Activated CD4-positive, CD25-positive, alpha-beta regulatory T cell treated with anti-CD3 and anti-CD28 coated beads, Interleukin-2, amount 50 U/mL, for 24 hours (primary cell): ENCODE data around the gene NANOS1.
A peak's percentile ranks its signal among the peaks of the same experiment; 100 is the strongest.
"Not testable (repeated sequence)": the region's sequence is repeated elsewhere in the genome, so short reads cannot be mapped to it uniquely, and the experiment has no call there.

Source experiments
- ATAC-seq, 2 donors: fragments of 150-1000 bp; cut with Tn5 transposase; one replicate each; pipeline ENCODE4 v1.10.0; 2021; ENCODE audit warnings: mild to moderate bottlenecking in 1 of 2, moderate library complexity in 1 of 2

NANOS1 gene

DNA sequence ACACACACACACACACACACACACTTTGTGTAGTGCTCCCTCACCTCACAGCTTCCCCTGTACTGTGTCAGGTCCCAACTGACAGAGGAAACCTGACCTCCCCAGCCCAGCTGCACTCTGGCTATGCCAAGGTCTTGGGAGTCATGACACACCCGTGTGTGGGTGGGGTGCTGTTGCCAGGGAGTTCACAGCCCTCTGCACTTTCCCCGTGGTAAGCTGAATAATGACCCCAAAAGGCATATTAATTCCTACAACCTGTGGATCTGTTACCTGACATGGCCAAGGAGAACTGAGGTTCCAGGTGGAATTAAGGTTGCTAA is 8.9 kb upstream of the NANOS1 start:
- ATAC-seq: peak in 1 of 2 donors; percentile 56

DNA sequence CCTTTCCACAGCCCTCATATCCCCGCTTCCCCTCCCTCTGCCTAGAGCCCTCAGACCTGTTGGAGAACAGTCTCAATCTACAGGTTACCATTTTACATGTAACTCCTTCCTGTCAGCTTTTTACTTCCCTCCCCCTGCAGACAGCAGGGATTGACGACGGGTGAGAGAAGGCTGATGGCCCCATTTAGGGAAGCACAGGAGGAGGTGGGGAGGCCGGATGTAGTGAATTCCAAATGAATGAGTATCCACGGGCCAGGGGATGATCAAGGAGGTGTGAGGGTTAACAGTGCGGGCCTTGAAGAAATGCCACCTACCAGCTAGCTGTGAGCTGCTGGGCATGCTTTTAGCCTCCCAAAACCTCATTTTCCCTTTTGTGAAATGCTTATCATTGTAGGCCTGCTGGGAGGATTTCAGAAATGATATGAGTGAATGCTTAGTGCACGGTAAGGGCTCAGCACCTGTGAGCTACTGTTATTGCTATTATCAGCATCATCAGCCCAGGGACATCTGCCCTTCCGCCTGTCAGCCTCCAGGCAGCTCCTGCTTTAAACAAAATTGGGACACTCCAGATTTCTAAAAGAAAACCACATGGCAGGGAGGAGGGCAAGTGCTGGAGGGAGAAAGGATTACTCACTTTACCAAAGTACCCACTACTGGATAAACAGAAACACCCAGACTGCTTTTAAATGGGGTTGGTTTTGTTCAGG is 6.5 kb upstream of the NANOS1 start:
- no peak for ATAC-seq

DNA sequence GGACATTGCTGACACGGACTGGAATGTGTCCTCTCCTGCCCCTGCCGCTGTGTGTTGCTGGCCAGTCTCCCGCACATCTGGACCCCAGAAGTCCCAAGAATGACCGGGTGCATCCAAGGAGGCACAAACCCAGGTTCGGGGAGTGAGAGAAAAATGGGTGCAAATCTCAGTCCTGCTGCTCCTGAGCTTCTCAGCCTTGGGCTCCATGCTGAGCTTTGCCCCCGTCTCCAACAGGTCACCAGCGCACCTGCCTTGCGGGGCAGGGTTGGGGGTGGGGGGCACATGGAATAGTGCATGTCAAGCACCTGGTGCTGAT is 6.0 kb upstream of the NANOS1 start:
- ATAC-seq: no peak

DNA sequence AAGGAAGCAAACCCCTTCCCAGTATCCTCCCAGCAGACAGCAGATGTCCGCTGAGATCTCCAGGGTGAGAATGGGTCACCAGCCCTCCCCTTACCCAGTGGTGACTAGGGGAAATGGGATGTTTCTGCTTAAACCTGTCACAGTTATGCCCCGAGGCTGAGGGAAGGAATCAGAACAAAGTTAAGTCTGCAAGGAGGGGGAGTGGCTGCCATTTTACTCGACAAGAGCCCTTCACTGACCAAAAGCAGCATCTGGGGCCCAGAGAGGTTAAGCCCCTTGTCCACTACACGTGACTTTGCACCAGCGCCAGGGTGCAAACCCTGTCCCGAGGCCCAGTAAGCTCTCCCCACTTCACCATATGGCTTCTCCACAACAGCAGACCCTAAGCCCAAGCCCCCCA is 4.6 kb upstream of the NANOS1 start:
- no peak for ATAC-seq

DNA sequence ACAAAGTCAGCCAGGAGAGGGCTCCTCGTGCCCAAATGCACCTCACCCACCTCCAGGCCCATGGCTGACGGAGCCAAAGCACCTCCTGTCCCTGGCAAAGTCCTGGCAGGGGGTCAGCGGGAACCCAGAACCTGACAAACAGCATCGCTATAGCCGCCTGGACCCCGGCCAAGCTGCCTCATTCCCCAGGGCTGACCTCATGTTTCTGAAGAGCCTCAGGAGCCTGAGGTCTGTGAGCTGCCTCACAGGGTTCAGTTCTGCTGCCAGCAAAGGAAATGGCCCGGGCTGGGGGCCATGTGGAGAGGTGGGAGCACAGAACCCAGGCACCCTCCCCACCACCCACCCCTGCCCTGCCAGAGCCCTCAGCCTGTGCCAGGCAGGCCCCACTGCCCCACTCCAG is 4.2 kb upstream of the NANOS1 start:
- no peak for ATAC-seq

DNA sequence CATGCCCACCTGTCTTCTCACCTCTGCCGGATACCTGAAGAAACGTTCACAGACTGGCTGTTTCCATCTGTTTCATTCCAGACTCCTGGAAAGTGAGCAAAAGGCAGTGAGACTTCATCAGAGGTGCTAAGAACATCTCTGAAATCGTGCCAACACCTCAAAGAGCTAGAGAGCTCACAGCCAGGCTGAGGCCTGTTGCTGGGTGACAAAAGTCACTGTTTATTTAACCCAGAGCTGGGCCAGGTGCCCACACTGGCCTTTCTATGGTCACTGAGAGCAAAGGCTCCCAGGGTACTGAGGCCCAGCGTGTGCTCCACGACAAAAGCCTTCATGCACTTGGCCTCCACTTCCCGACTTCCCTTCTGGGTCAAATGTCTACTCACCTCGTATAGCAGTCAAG is 3.7 kb upstream of the NANOS1 start:
- no peak for ATAC-seq

DNA sequence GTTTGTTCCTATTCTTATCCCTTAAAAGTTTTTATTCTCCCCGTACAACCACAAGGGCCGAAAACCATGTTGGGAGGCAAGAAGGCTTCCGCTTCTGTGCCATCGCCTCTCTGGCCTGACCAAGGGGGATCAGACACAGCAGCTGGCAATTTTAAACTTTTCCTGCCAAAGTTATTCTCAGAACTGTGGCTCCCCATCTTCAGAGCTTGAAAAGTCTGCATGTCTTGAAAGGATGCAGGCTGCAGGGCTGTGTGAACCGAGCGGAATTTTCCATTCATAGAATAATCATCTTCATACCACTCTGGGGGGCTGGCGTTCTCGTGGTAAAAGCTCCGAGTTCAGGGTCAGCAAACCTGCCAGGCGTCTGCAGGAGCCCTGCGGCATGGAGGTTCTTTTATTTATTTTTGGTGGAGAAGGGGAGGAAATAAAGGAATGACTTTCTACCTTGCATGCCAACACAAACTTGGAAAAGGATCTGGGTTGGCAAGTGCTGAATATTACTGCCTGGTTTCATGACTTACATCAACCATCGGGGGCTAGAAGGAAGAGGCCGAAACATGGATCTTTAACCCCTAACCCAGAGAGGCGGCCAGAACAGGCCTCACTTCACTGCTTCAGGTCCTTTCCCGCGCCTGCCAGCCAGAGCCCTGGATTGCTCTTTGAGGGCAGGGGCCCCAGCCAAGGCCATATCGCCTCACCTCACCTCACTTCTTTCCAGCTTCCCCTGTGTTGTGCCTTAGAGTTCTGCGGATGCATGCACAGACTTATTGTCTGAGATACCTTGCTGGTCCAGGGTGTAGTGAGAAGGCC is 3.0 kb upstream of the NANOS1 start:
- no peak for ATAC-seq

DNA sequence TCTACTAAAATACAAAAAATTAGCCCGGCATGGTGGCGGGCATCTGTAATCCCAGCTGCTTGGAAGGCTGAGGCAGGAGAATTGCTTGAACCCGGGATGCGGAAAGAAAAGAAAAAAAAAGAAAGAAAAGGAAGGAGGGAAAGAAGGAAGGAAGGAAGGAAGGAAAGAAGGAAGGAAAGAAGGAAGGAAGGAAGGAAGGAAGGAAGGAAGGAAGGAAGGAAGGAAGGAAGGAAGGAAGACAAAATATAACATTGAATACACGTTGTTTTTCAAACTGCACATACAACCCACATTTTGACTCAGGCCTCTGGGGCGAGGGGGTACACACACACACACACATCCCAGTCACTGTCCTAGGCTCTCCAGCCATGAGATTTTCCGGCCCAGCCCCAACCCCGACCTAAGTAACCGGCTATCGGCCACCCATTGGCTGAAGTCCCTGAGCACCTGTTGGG is 1.0 kb upstream of the NANOS1 start:
- not testable (repeated sequence) for ATAC-seq

DNA sequence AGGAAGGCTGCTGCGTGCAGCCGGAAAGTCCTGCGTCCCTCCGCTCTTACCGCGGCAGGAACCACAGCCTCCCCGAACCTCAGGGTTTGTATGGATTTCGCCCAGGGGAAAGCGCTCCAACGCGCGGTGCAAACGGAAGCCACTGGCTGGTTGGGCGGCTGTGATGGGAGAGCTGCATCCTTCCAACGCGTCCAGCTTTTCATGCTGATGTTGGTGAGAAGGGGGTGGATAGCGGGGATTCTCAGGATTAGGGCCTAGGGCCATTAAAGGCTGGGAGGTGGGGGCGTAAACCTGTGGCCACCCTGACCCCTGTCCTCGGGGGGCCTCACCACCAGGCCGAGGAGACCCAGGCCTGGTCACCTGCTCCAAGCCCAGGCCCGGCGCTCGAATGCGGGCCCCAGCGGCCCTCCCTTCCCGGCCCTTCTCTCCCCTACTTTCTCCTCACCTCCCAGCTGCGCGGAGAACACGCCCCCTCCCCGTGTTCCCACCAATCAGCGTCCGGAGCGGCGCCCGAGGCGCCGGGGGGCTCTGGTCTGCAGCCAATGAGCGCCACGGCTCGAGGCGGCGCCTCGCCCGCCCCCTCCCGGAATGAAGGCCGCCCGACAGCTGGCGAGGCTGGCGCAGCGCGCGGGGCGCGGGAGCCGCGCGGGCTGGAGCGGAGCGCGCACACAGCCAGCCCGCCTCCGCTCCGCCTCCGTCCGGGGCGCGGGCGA is 458 bp upstream of the NANOS1 start:
- peak; percentile 74 to 79 for ATAC-seq

DNA sequence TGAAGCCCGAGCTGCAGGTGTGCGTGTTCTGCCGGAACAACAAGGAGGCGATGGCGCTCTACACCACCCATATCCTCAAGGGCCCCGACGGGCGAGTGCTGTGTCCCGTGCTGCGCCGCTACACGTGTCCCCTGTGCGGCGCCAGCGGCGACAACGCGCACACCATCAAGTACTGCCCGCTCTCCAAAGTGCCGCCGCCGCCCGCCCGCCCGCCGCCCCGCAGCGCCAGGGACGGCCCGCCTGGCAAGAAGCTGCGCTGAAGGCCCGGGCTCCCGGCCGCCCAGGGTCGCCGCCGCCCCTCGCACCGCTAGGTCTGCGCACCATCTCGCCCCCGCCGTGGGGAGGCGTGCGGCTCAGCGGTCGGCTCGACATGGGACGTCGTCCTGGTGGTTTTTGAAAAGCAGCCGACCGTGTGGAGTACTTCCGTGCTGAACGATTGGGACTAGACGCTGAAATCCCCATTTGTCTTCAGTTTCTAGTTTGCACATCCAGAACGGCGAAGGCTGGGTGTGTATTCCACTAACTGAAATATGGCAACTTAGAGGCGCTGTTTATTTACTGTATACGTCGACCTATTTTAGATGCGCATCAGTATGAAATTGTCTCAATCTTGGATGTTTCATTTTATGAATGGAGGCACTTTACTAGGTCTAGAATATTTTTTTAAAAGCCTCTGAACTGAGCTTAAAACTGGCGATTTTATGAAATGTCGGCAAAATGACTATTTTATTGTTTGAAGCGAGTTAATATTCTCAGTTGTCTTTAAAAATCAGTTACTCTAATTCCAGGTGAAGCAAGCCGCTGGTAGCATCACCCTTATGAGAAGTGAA is 1.1 kb downstream of the NANOS1 start:
- peak; percentile 54 for ATAC-seq

DNA sequence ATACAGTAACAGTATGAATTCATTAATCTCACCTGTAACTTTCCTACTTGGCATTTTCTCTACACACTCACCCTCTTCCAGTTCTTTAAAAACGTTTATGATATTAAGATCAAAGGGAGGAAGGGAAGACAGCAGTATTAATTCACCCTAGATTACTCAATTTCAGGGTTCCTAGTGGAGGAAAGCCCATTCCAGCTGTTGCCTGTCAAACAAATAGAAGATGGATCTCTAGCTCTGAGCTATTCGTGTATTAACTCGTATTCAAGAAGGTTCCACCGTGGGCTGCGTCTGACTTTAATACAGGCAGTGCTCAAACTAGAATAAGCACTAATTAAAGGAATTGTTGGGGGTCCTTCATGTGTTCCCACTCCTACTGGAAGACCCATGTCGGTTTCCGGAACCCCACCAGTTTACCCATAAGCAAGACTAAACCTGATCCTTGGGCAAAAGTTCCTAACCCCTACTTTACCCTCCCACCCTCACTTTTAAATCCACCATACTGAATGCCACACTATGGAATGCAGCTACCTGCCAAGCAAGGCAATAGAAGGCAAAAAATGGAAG is 2.1 kb downstream of the NANOS1 start:
- ATAC-seq: no peak

DNA sequence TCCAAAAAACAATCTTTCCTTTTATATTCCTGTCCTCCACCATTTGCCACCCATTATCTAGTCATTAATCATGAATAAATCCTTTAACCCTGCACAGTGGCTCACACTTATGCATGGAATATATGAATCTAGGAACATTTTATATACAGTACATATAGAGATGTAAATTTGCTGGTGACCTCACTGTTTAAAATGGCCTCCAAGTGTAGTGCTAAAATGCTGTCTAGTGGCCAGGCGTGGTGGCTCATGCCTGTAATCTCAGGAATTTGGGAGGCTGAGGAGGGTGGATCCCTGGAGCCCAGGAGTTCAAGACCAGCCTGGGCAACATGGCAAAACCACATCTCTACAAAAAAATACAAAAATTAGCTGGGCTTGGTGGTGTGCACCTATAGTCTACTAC is 9.6 kb downstream of the NANOS1 start:
- ATAC-seq: no peak

DNA sequence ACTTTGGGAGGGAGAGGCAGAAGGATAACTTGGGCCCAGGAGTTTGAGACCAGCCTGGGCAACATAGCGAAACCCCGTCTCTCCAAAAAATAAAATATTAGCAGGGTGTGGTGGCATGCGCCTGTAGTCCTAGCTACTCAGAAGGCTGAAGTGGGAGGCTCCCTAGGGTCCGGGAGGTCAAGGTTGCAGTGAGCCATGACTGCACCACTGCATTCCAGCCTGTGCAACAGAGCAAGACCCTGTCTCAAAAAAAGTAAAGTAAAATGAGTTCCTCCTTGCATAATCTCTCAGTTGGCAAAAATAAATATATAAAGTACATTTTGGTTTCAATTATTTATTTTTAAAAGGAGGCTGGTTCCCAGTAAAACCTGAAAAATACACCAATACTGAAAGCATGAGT is 11.8 kb downstream of the NANOS1 start:
- no peak for ATAC-seq

DNA sequence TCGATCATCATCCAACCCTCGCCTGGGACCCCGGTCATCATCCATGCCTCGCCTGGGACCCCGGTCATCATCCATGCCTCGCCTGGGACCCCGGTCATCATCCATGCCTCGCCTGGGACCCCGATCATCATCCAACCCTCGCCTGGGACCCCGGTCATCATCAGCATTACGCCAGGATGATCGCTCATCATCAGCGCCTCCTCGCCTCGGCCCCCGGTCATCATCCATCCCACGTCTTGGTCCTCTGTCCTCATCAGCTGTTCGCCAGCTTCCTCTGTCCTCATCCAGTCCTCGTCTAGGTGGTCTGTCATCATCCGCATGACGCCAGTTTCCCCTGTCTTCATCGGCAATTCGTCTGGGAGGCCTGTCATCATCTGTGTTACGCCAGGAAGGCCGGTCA is 12.7 kb downstream of the NANOS1 start:
- ATAC-seq: no peak

DNA sequence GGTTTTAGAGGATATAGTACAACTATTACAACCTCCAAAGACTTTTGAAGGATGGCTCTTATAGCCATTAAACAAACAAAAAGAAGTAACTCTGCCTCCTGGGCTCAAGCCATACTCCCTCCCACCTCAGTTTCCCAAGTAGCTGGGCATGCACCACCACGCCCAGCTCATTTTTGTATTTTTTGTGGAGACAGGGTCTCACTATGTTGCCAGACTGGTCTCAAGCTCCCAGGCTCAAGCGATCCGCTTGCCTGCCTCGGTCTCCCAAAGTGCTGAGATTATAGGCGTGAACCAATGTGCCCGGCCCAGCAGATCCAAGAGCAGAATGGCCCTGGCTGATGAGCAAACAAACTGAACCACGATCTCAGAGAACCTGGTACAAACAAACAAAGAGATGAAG is 16.0 kb downstream of the NANOS1 start:
- ATAC-seq: no peak

DNA sequence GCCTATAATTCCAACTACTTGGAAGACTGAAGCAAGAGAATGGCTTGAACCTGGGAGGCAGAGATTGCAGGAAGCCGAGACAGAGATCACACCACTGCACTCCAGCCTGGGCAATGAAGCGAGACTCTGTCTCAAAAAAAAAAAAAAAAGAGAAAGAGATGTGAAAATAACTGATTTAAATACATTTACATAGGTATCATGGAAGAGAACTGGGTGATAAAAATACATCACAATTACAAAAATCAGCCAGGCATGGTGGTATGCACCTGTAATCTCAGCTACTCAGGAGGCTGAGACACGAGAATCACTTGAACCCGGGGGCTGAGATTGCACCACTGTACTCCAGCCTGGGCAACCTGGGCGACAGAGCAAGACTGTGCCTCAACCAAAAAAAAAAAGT is 19.8 kb downstream of the NANOS1 start:
- ATAC-seq: no peak

DNA sequence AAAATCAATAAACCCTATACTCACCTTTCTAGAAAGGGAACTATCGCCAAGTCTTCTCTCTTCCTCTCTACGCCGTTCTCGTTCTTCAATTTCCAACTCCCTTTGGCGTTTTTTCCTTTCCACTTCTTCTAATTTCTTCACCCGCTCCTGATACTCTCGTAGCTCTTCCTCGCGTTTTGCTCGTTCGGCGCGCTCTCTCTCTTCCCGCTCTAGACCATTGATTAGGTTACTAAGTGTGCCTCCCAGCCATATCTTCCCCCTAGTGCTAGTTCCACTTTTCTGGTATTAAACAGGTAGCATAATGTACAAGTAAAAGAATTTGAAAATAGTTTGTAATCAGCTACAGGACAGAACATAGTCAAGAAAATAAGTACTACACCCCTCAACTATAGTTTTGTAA is 20.3 kb downstream of the NANOS1 start:
- ATAC-seq: no peak

DNA sequence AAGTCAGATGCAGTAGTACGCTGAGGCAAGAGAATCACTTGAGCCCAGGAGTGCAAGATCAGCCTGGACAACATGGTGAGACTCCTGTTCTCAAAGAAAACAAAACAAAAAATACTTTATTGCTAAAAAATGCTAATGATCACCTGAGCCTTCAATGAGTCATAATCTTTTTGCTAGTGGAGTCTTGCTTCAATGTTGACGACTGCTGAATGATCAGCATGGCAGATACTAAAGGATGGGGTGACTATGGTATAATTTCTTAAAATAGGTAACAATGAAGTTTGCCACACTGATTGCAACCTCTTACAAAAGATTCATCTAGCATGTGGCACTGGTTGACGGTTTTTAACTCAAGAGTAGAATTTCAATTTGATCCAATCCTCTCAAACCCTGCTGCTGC is 22.3 kb downstream of the NANOS1 start:
- no peak for ATAC-seq

DNA sequence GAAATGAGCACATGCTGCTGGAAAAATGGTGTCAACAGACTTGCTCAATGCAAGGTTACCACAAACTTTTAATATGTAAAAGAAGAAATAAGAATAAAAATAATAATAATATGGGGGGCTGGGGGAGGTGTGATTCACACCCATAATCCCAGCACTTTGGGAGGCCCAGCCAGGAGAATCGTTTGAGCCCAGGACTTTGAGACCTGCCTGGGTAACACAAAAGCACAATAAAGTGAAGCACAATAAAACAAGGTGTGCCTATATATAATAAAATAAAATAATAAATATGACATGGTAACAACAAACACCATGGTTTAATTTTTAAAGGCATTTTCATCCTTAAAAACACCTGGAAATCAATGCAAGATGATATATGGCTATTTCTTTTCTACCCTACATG is 26.0 kb downstream of the NANOS1 start:
- ATAC-seq: no peak

DNA sequence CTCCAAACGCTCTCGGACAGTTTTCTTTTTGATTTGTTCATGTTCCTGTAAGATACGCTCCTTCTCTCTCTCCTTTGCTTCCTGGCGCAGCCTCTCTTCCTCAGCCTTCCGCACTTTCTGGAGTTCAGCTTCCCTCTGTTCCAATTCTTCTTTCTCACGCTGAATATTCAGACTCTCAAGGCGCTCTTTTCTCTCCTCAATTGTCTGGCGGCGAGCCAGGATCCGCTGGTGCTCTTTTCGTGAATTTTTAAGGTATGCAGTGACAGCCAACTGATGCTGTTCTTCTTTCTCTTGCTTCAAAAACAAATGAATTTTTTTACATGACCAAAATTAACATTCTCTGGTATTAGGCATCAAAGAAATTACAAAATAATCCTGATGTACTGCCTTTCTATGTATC is 28.5 kb downstream of the NANOS1 start:
- ATAC-seq: no peak

DNA sequence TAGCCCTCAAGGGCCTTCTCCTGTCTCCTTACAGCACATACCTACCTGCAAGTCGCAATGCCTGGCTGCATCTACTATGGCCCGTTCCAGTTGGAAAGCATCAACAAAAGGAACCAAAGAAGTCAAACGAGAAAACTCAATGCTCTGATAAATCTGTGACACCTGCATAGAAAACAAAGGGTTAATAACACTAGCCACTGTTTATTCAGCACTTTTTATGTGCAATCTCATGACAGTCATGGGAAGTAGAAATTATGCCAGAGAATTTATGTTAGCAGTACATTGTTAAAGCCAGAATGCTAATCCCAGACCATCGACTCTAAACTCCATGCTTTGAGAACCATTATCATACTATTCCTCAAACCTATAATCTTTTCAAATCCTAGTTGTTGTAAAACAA is 30.0 kb downstream of the NANOS1 start:
- no peak for ATAC-seq

DNA sequence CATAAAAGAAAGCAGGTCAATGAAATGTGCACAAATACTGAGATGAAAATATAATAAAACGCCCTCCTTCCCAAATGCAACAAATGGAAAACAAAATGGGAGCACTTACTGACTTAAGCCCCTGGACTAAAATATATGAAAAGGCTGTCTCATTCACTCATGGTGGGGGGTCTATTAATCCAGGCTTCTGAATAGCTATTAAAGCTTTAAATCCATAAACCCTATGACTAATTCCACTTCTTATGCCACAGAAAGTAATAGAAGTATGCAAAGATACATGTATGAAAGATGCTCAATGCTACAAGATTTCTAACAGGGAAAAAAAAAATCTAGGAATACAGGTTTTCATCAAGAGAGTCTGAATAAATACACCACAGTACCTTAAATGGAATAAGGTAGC is 30.6 kb downstream of the NANOS1 start:
- no peak for ATAC-seq

DNA sequence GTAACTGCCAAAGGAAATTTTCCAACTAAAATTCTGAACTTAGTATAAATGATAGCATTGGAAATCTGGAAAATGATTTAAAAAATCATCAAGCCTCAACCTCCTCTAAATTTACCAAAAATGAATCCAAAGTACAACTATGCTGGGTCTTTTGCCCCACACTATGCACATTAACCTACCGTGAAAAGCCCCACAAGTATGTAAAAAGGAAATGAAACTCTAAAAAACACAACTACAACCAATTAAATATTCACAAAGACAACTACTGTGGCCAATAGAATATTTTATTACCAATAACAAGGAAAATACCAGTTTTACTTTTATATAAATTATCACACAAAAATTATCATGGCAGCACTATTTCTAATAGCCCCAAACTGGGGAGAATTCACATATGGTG is 31.8 kb downstream of the NANOS1 start:
- ATAC-seq: no peak
